Stimulated activated CD4-positive, alpha-beta T cell treated with anti-CD3 and anti-CD28 coated beads, Interleukin-12 subunit alpha, Interleukin-12 subunit beta, amount 100 ng/mL, for 4 hours (primary cell): ENCODE measurements around the gene FMN2.

ENCODE experiments used
- DNase-seq: peaks from one replicate; pipeline ENCODE4 v3.0.0-alpha.2; 2020

FMN2 gene

GRCh38 chr1:240091614-240092300 is at the start of gene FMN2:
Gene FMN2 (plus strand): TSS chr1:240091883. CDS start chr1:240092110, 227 bp downstream.
- DNase-seq, result no peak

GRCh38 chr1:240044620-240045019 is 47.1 kb upstream of the FMN2 start:
- no peak for DNase-seq

GRCh38 chr1:240046000-240046399 is 45.7 kb upstream of the FMN2 start:
- DNase-seq, result no peak

- no peak for DNase-seq
Measured at GRCh38 chr1:240054109-240054701, 37.5 kb upstream of the FMN2 start.

- no peak for DNase-seq
Measured at GRCh38 chr1:240055936-240056335, 35.7 kb upstream of the FMN2 start.

GRCh38 chr1:240056350-240056749 is 35.3 kb upstream of the FMN2 start:
- DNase-seq, result no peak

- no peak for DNase-seq
Measured at GRCh38 chr1:240058049-240058448, 33.6 kb upstream of the FMN2 start.

- no peak for DNase-seq
Measured at GRCh38 chr1:240068961-240069360, 22.7 kb upstream of the FMN2 start.

- DNase-seq, result no peak
Measured at GRCh38 chr1:240070188-240070587, 21.5 kb upstream of the FMN2 start.

GRCh38 chr1:240073097-240073496 is 18.6 kb upstream of the FMN2 start:
- no peak for DNase-seq

- DNase-seq, result no peak
Measured at GRCh38 chr1:240074422-240074821, 17.3 kb upstream of the FMN2 start.

- no peak for DNase-seq
Measured at GRCh38 chr1:240074908-240075307, 16.8 kb upstream of the FMN2 start.

- DNase-seq, result no peak
Measured at GRCh38 chr1:240084337-240084736, 7.3 kb upstream of the FMN2 start.

- DNase-seq, result no peak
Measured at GRCh38 chr1:240084749-240085148, 6.9 kb upstream of the FMN2 start.

- no peak for DNase-seq
Measured at GRCh38 chr1:240086726-240087125, 5.0 kb upstream of the FMN2 start.

- no peak for DNase-seq
Measured at GRCh38 chr1:240090014-240090413, 1.7 kb upstream of the FMN2 start.

- no peak for DNase-seq
Measured at GRCh38 chr1:240090957-240091600, 604 bp upstream of the FMN2 start.

- no peak for DNase-seq
Measured at GRCh38 chr1:240092301-240093119, 827 bp downstream of the FMN2 start.

- no peak for DNase-seq
Measured at GRCh38 chr1:240093120-240093961, 1.7 kb downstream of the FMN2 start.

- no peak for DNase-seq
Measured at GRCh38 chr1:240094041-240094722, 2.5 kb downstream of the FMN2 start.

GRCh38 chr1:240096974-240097373 is 5.3 kb downstream of the FMN2 start:
- no peak for DNase-seq

- no peak for DNase-seq
Measured at GRCh38 chr1:240098534-240098933, 6.9 kb downstream of the FMN2 start.
